Measurements from ENCODE around the gene ERC2. TPM values are rescaled to one million over a fixed set of nuclear protein-coding genes. Genes with fewer than 3 reads are reported as not detected.

The ERC2 gene
- total and polyA plus RNA-seq, 2 donors (not counting 3 experiments of a cell fraction or from before 2014, with no cell fraction given): 5.6 to 15.5 TPM

DNA sequence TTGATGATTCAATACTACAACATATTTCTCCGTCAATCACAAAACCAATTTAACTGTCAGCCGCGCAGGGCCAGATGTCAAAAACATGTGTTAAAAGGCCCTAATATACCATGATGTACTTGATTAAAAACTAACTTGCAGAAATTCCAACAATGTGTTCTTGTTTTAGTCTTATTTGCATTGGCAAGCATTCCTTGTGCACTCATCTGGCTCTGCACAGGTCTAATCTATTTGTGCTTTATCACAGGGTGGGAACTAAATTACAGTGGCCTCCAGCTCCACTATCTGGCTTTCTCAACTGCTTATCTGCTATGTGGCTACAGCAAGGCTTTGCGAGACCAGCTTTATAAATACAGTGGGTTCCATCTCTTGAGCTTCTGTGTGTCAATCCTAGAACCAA is 455.5 kb downstream of the ERC2 start:
- Histone ChIP-seq H3K27me3 (ENCODE audit: control insufficient read depth in 2 of 2, insufficient read depth in 2 of 2, low read length in 2 of 2) (no peaks in the 10 kb centered on the region), H3K27ac (ENCODE audit: insufficient read depth, low read depth, low read length) (no peak overlapping the region), H3K4me1 (ENCODE audit: control insufficient read depth, extremely low read depth, insufficient read depth, low read length) (no peaks in the 10 kb centered on the region), H3K9me1 (replicated peaks; ENCODE audit: control insufficient read depth, extremely low read depth, insufficient read depth, low read length) (no peaks in the 10 kb centered on the region), H3K4me3 (replicated peaks in 1 of 3; ENCODE audit: insufficient read depth in 1 of 3, low read depth in 1 of 3, low read length in 3 of 3) (no peak overlapping the region), H3K36me3 (ENCODE audit: control insufficient read depth in 2 of 2, extremely low read depth in 1 of 2, insufficient read depth in 2 of 2, low read length in 2 of 2) (no peaks in the 10 kb centered on the region), H2AFZ (ENCODE audit: low read depth, low read length) (no peak overlapping the region), H4K20me1 (replicated peaks; ENCODE audit: control insufficient read depth, extremely low read depth, insufficient read depth, low read length) (no peaks in the 10 kb centered on the region), H3K9ac (replicated peaks; ENCODE audit: extremely low read depth, insufficient read depth, low read length) (no peak overlapping the region), H3K79me2 (ENCODE audit: control insufficient read depth, insufficient read depth, low read length) (no peaks in the 10 kb centered on the region), H3K4me2 (ENCODE audit: insufficient read depth, low read length) (no peak overlapping the region), H3K9me3 (replicated peaks; ENCODE audit: control insufficient read depth, insufficient read depth, low read length) (no peaks in the 10 kb centered on the region)
- BruUV-seq (replicated peaks): no TSS peak
- ChIA-PET CTCF (interaction anchor here (1.5 kb wide), 1 partner anchor 35 kb away, joined by 3 read pairs; no protein-coding TSS in a partner anchor), POLR2A (no interaction called here)
- dilution Hi-C loops (cut with MboI; ENCODE audit: extremely low pct_ligation_motif_present, low sequenced_read_pairs): no loop called here
- DNase-seq (ENCODE audit: low read depth, low spot score): no peak
- TF ChIP-seq JUN (IDR thresholded peaks at IDR 0.05; ENCODE audit: borderline replicate concordance, insufficient read depth, insufficient read length, low read depth) (no peak), GATA2 (IDR thresholded peaks at IDR 0.05; ENCODE audit: insufficient read depth, insufficient read length, low read depth, low read length) (no peak), MYC (IDR thresholded peaks at IDR 0.05; ENCODE audit: low read depth, low read length) (no peak), POLR2AphosphoS5 (IDR thresholded peaks at IDR 0.05; ENCODE audit: insufficient read depth, low read depth, low read length) (no peak), POLR2A (IDR thresholded peaks at IDR 0.05; ENCODE audit: low read depth, low read length) (no peak), EZH2 (IDR thresholded peaks at IDR 0.05; ENCODE audit: borderline replicate concordance, low read depth, low read length, severe bottlenecking) (no peak), FOS (IDR thresholded peaks at IDR 0.05; ENCODE audit: borderline replicate concordance, insufficient read depth, low read length) (no peak)
- TF ChIP-seq, protein P1, sequence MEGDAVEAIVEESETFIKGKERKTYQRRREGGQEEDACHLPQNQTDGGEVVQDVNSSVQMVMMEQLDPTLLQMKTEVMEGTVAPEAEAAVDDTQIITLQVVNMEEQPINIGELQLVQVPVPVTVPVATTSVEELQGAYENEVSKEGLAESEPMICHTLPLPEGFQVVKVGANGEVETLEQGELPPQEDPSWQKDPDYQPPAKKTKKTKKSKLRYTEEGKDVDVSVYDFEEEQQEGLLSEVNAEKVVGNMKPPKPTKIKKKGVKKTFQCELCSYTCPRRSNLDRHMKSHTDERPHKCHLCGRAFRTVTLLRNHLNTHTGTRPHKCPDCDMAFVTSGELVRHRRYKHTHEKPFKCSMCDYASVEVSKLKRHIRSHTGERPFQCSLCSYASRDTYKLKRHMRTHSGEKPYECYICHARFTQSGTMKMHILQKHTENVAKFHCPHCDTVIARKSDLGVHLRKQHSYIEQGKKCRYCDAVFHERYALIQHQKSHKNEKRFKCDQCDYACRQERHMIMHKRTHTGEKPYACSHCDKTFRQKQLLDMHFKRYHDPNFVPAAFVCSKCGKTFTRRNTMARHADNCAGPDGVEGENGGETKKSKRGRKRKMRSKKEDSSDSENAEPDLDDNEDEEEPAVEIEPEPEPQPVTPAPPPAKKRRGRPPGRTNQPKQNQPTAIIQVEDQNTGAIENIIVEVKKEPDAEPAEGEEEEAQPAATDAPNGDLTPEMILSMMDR (IDR thresholded peaks at IDR 0.05; ENCODE audit: extremely low read depth in 1 of 2, insufficient read depth in 1 of 2, low read depth in 1 of 2, low read length in 2 of 2): no peak
- TF ChIP-seq, protein P2, sequence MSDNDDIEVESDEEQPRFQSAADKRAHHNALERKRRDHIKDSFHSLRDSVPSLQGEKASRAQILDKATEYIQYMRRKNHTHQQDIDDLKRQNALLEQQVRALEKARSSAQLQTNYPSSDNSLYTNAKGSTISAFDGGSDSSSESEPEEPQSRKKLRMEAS (IDR thresholded peaks at IDR 0.05; ENCODE audit: insufficient read depth, insufficient read length): no peak
- no peak for FAIRE-seq
- intact Hi-C loops (cut with micrococcal nuclease): no loop called here
